Stimulated activated CD4-positive, alpha-beta T cell treated with anti-CD3 and anti-CD28 coated beads, Interleukin-1b, Interleukin-23, amount 100 ng/mL, for 24 hours (primary cell): ENCODE data around the gene DBT.
"Not testable (repeated sequence)": the region's sequence is repeated elsewhere in the genome, so short reads cannot be mapped to it uniquely, and the experiment has no call there.

ENCODE experiments used
- DNase-seq, 4 experiments: peaks; one replicate each; pipeline ENCODE4 v3.0.0-alpha.2; 2020; ENCODE audit warnings: low read depth in 4 of 4, low spot score in 1 of 4

DBT gene

DNA sequence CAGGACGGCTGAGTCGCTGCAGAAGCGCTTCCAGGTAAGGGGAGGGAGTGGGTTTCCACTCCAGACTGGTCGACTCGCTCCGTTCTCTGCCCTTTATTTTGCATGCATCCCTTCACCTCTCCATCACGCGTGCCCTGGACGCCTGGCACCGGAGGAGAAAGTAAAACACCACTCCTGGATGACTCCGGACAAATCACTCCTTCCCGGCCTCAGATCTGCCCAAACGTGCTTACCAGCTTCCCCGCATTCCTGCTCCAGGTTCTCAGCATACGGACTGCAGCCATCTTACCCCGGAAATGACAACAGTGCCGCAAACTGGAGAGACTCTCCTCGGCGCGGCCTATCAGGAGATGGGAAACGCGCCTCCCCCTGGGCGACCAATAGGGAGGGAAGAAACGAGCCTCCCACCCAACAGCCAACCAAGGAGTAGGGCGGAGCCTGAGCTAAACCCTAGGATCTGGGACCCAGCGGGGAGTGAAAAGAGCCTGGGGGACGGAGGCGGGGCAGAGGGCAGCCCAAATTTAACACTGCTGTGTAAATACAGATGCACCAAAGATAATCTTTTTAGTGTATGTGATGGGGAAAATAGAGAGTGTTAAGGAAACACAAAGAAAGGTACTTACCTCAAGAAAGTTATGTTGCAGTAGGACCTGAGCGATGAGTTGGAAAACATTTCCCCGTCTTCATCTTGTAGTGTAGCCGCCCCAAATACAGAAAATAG is at the start of gene DBT:
TSS of gene DBT (minus strand) at position 298 of the 721 bp plus-strand sequence. CDS start at position 284, 14 bp downstream.
- peak; percentile 65 to 91 (median 82) for DNase-seq

DNA sequence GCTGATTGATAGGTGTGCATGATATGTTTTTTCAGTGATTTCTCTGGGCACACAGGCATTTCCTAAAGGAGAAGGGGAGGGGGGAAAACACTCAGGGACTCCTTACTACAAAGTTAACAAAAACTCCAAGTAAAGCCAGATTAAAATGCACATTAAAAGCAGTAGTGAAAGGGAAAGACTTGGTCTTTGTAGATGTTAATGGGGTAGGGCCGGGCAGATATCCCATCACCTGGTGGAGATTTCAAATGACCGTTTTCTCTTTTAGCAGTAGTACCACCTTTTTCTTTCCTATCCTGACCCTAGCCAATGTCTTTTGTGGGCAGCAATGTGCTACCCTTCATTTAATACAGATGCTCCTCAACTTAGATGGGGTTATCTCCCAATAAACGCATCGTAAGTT is 48.9 kb upstream of the DBT start:
- DNase-seq = no peak

DNA sequence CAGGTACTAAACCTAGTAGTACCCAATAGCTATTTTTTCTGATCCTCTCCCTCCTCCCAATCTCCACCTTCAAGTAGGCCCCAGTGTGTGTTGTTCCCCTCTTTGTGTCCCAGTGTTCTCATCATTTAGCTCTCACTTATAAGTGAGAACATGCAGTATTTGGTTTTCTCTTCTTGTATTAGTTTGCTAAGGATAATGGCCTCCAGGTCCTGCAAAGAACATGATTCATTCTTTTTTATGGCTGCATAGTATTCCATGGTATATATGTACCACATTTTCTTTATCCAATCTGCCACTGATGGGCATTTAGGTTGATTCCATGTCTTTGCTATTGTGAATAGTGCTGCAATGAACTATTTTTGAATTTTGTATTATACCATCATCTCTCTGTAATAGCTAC is 47.4 kb upstream of the DBT start:
- not testable (repeated sequence) for DNase-seq

DNA sequence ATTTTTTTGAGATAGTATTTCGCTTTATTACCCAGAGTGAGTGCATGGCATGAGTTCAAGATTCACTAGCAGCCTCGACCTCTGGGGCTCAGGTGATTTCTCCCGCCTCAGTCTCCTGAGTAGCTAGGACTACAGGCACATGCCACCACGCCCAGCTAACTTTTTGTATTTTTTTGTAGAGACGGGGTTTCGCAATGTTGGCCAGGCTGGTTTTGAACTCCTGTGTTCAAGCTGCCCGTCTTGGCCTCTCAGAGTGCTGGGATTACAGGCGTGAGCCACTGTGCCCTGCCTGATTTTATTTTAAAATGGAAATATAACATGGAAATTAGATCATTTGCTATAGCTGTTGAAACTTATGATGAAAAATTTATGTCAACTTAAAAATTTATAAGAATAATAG is 46.5 kb upstream of the DBT start:
- DNase-seq = no peak

DNA sequence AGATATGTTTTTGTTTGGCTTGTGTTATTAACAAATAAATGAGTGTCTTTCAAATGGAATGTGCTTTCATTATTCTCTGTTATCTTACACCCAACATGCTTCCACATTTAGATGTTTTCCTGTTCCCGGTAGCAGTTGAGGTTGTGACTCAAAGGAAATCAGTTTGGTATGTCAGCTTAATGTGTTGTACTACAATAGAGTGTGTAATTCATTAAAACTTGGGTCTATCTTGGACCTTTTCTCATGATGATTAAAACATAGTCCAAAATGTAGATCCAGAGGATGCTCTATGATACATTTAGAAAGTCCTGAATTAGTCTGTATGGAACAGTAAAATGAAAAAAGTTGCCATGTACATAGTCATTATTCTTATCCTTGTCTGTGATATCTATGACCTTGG is 43.1 kb upstream of the DBT start:
- DNase-seq = no peak

DNA sequence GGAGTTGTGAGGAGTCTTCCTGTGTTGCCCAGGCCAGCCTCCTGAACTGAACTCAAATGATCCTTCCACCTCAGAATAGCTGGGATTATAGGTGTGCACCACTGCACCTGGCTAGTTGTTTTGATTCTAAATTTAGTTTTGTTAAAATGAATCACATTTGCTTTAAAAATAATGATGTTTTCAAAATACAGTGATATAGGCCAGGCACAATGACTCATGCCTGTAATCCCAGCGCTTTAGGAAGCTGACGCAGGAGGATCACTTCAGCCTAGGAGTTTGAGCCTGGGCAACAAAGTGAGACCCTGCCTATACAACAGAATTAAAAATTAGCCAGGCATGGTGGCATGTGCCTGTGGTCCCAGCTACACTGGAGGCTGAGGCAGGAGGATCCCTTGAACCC is 40.7 kb upstream of the DBT start:
- no peak for DNase-seq

DNA sequence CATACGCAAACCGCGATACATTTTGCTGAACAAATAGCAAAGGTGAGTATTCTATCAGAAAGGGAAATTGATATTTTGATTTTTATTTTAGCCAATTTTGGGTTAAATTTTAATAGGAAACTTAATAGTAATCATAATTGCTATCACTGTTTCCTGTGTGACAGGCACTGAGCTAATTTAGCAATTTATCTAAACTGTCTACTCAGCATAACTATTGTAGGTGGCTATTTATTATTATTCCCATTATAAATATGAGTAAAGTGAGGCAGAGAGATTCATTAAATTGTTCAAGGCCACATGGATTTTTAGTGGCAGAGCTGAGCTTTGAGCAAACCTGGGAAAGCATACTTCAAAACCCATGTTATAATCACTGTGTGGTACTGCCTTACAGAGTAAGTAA is 37.5 kb upstream of the DBT start:
- no peak for DNase-seq

DNA sequence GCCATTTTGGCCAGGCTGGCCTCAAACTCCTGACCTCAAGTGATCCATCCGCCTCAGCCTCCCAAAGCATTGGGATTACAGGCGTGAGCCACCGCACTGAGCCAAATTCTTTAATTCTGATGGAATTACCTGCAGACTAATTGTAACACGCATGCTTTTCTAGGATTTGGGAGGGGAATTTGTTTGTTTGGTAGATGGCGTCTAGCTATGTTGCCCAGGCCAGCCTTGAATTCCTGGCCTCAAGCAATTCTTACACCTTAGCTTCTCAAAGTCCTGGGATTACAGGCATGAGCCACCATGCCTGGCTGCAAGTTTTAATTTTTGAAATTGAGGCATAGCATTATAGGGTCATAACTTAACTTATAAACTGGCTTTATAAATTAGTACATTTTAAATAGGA is 35.0 kb upstream of the DBT start:
- DNase-seq = no peak

DNA sequence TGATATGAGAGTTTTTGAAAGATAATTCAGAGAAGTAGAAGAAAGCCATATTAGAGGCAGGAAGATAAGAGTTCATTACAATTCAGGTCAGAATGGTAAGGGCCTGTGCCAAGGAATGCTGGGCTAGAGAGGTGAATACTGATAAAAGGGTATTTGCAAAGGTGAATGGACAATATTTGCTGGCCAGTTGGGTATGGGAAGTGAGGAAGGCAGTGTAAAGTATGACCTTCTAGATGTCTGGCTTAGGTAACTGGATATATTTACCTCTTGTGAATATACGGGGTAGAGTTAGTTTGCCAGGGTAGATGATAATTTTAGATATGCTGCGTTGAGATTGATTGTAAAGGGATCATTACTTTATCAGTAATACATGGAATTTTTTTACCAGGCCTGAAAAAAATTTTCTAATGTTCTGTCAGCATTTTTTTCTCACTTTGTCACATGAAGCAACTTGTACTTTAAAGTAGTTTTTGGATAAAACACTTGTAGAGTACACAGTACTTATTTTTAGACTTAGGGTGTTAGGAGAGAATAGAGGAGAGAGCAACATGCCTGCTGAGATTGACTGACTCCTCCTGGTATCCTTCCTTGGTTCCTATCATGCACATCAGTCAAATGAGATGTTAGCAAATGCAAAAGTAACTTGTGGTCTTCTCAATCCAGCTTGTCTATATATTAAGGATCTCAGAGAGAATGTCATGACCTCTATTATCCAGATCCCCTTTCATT is 30.5 kb upstream of the DBT start:
- no peak for DNase-seq

DNA sequence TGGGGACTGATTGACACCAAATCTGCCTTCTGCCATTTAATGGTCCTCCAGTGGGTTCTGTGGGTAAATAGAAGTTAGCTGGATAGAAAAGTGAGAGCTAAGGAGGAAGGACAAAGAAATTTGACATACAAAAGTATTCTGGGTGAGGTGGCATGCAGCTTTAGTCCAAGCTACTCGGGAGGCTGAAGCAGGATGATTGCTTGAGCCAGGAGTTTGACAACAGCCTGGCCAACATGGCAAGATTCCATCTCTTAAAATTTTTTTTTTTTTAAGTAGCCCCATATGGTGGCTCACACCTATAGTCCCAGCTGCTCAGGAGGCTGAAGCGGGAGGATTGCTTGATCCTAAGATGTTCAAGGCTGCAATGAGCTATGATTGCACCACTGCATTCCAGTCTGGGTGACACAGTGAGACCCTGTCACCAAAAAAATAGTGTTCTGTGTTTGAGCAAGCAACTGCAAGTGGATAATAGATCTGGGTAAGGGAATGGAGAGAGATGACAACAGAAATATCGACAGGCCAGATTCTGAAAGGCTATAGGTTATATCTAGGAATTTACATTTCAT is 29.8 kb upstream of the DBT start:
- DNase-seq = no peak

DNA sequence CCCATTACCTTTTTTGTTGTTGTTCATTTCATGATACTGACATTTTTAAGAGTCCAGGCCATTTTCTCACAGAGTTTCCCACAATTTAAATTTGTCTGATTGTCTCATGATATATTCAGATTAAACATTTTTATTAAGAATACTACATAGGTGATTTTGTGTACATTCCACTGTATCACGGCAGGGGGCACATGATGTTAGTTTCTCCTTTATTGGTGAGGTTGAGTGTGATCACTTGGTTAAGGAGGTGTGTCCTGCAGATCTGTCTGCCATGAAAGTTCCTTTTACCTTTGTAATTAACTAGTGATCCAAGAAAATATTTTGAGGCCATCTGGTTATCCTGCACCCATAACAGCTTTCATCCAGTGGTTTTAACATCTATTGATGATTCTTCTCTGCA is 28.2 kb upstream of the DBT start:
- no peak for DNase-seq

DNA sequence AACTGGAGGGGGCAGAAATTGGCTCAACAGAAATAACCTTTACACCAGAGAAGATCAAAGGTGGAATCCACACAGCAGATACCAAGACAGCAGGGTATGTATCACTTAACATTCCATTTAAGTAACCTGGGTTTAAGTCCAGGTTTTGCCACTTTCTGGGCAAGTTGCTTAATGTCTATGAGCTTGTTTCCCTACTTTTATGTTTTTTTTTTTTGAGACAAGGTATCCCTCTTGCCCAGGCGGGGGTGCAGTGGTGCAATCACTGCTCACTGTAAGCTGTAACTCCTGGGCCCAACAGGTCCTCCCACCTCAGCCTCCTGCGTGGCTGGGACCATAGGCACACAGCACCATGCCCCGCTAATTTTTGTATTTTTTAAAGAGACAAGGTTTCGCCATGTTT is 18.6 kb upstream of the DBT start:
- no peak for DNase-seq

DNA sequence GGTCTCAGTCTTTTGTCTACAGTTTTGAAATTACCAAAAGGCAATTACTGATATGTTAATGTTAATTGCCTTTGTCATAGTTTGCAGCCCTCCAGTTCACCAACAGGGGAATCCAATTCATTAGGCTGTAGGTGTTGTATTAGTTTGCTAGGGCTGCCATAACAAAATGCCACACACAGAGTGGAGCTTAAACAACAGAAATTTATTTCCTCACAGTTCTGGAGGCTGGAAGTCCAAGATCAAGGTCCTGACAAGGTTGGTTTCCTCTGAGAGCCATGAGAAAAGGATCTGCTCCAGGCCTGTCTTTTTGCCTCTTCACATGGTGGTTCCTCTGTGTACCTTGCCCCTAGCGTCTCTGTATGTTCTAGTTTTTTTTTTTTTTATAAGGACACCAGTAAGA is 17.6 kb upstream of the DBT start:
- DNase-seq = no peak

DNA sequence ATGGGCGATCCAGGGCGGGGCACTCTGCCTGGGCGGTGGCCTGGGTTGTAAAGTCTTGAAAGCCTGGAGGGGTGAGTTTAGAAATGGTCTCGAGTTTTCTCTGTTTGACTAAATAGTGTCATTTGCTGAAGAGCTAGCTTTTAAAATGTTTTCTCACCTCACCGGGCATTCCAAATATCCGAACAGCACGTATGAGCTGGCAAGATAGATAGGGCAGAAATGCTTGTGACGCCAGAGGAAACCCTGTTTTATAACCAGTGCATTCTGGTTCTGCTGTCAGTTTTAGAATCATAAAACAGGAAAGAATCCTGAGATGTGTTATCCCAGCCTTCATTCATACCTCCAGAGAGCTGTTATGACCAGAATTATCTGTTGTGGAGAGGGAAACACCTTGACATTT is 17.1 kb upstream of the DBT start:
- no peak for DNase-seq

DNA sequence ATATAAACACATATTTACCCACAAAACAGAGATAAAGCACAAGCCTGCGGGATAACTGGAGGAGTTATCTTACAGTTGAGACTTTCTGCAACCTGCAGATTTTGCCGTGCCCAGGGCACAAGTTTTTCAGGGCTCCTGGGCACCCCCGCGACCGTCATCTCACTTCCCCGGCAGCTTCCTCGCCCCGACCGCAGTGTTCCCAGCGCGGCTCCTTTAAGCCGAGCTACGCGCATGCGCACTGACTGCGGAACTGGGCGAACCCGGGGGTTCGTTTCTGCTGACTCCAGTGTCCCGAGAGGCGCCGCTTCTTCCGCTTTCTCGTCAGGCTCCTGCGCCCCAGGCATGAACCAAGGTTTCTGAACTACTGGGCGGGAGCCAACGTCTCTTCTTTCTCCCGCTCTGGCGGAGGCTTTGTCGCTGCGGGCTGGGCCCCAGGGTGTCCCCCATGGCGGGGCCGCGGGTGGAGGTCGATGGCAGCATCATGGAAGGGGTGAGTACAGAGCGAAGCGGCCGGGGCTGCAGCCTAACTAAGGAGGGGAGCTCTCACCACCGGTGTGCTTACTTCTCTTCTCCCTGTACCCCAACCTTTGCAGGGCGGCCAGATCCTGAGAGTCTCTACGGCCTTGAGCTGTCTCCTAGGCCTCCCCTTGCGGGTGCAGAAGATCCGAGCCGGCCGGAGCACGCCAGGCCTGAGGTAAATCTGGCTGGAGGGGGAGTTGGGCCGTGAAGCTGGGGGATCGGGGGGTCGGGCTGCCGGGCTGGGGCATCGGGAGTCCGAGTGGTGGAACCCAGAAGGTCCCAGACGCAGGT is 16.5 kb upstream of the DBT start, which contains the start of gene RTCA:
TSS of gene RTCA (plus strand) at position 286 of the 810 bp plus-strand sequence. CDS start at position 446, 160 bp downstream.
- peak; percentile 90 to 95 (median 93) for DNase-seq

DNA sequence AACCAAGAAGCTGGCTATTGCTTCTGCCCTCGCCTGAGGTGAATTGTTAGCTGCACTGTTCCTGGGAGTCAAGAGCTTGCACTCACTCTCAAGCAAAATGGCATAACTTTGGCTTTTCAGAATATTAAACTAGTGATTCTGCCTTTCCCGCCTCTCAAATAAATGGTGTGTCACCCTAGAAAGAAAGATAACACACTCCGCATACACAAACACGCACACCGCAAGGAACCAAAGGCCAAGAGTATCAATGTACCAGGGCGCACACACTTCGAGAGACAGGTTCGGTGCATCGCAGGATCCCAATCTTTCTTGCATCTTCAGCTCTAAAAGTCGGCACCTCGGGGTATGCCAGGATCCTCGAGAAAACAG is 15.9 kb upstream of the DBT start:
- DNase-seq = no peak

DNA sequence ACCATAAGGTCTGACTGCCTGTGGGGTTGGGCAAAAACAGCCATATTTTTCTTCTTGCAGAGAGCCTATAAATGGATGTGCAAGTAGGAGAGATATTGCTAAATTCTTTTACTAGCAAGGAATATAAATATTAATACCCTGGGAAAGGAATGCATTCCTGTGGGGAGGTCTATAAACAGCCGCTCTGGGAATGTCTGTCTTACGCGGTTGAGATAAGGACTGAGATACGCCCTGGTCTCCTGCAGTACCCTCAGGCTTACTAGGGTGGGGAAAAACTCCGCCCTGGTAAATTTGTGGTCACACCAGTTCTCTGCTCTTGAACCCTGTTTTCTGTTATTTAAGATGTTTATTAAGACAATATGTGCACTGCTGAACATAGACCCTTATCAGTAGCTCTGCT is 14.4 kb upstream of the DBT start:
- DNase-seq = not testable (repeated sequence)

DNA sequence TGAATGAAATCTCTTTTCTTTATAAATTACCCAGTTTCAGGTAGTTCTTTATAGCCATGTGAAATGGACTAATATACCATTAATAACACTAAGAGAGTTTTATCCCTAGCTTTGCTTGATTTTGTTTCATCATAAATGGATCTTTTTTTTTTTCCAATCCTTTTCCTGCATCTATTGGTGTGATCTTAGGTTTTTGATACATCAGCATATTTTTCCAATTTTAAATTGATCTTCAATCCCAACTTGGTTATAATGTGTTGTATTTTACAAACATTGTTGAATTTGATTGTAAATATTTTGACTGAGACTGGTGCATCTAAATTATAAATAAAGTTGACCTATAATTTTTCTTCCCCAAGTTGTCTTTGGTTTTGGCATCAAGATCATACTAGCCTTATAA is 12.1 kb upstream of the DBT start:
- no peak for DNase-seq

DNA sequence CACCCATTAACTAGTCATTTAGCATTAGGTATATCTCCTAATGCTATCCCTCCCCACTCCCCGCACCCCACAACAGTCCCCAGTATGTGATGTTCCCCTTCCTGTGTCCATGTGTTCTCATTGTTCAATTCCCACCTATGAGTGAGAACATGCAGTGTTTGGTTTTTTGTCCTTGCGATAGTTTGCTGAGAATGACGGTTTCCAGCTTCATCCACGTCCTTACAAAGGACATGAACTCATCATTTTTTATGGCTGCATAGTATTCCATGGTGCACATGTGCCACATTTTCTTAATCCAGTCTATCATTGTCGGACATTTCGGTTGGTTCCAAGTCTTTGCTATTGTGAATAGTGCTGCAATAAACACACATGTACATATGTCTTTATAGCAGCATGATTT is 8.8 kb upstream of the DBT start:
- DNase-seq = not testable (repeated sequence)

DNA sequence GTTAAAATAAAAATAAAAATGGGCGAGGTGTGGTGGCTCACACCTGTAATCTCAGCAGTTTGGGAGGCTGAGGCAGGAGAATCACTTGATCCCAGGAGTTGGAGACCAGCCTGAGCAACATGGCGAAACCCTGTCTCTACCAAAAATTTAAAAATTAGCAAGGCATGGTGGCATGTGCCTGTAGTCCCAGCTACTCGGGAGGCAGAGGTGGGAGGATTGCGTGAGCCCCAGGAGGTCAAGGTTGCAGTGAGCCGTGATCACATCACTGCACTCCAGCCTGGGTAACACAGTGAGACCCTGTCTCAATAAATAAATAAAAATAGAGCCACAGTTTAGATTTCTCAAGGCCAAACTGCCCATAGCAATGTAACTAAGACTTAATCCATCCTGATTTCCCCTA is 6.6 kb upstream of the DBT start:
- DNase-seq = not testable (repeated sequence)

DNA sequence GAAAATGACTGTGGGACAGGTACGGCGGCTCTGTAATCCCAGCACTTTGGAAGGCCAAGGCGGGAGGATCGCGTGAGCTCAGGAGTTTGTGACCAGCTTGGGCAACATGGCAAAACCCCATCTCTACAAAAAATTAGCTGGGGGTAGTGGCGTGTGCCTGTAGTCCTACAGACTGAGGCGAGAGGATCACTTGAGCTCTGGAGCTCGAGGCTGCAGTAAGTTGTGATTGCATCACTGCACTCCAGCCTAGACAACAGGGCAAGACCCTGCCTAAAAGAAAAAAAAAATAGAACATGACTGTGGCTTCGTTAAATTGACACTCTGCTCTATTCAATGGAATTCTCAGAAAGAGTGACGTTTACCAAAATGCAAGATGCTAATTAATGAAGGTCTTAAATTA is 3.9 kb upstream of the DBT start:
- no peak for DNase-seq

DNA sequence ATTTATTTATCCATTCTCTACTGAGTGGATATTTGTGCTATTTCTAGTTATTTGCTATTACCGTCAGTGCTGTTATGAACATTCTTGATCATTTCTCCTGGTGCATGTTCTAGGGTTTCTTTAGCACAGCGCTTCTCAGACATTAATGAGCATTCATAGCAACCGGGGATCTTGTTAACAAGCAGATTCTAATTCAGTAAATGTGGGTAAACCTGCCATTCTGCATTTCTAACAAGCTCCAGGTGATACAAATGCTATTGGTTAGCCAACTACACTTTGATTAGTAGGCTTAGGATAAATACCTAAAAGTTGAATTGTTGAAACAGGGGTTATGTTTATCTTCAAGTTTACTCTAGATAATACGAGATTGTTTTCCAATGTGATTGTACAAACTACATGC is 3.3 kb upstream of the DBT start:
- no peak for DNase-seq
